Vagina (tissue), 2 donors: Measurements from ENCODE around the gene PHF20. TPM values are rescaled to one million over a fixed set of nuclear protein-coding genes. Genes with fewer than 3 reads are reported as not detected.

Experiments
- DNase-seq, 2 donors: peaks; one replicate each; pipeline ENCODE4 v3.0.0-alpha.2; 2017; ENCODE audit errors: extremely low spot score in 2 of 2
- H3K27ac ChIP-seq: fragments of 200-600 bp; sonication (generic); one replicate; pipeline ENCODE4 v1.5.1; 2019
- H3K27me3 ChIP-seq: fragments of 200-600 bp; sonication (generic); one replicate; pipeline ENCODE4 v1.5.1; 2019
- H3K36me3 ChIP-seq, 2 donors: fragments of 200-600 bp; sonication (generic); one replicate each; pipeline ENCODE4 v1.5.1; 2017 to 2019
- H3K4me1 ChIP-seq: fragments of 200-600 bp; sonication (generic); one replicate; pipeline ENCODE4 v1.5.1; 2019
- H3K4me3 ChIP-seq, 2 donors: fragments of 200-600 bp; sonication (generic); 1 replicate in 1 of 2; 2 replicates in 1 of 2; pipeline ENCODE4 v1.5.1; 2016 to 2019
- H3K9me3 ChIP-seq: fragments of 200-600 bp; sonication (generic); one replicate; pipeline ENCODE4 v1.5.1; 2019
- CTCF ChIP-seq, 3 experiments: fragments of 450-650 bp in 2 of 3; fragments of 200-600 bp in 1 of 3; sonication (generic) in 1 of 3; IDR thresholded peaks; one replicate each; pipeline ENCODE4 v1.5.1; 2017 to 2019; ENCODE audit warnings: antibody characterized with exemption in 3 of 3, mild to moderate bottlenecking in 2 of 3, moderate library complexity in 2 of 3
- POLR2A ChIP-seq, 2 donors: fragments of 450-650 bp; IDR thresholded peaks; one replicate each; pipeline ENCODE4 v1.6.1; 2017; ENCODE audit warnings: antibody characterized with exemption in 2 of 2, mild to moderate bottlenecking in 2 of 2, moderate library complexity in 2 of 2
- POLR2AphosphoS5 ChIP-seq, 2 donors: sonication (generic); formaldehyde crosslinking; IDR thresholded peaks; one replicate each; pipeline ENCODE4 v1.9.0; 2017; ENCODE audit warnings: antibody characterized with exemption in 2 of 2, mild to moderate bottlenecking in 2 of 2, low read depth in 1 of 2; ENCODE audit not compliant: insufficient read depth in 1 of 2
- intact Hi-C: fragments of 100-400 bp; cut with DNase I; formaldehyde crosslinking; loops from one replicate; pipeline ENCODE4 v1.15.1; 2023
- total RNA-seq: library from RNA; depleted of rRNA; stranded (reverse); fragments of >200 nt; gene quantifications from one replicate; pipeline ENCODE4 v1.2.3, GENCODE V29; 2016

PHF20 gene
- total RNA-seq, 1 donor from 2014 or later = 37.3 TPM

DNA sequence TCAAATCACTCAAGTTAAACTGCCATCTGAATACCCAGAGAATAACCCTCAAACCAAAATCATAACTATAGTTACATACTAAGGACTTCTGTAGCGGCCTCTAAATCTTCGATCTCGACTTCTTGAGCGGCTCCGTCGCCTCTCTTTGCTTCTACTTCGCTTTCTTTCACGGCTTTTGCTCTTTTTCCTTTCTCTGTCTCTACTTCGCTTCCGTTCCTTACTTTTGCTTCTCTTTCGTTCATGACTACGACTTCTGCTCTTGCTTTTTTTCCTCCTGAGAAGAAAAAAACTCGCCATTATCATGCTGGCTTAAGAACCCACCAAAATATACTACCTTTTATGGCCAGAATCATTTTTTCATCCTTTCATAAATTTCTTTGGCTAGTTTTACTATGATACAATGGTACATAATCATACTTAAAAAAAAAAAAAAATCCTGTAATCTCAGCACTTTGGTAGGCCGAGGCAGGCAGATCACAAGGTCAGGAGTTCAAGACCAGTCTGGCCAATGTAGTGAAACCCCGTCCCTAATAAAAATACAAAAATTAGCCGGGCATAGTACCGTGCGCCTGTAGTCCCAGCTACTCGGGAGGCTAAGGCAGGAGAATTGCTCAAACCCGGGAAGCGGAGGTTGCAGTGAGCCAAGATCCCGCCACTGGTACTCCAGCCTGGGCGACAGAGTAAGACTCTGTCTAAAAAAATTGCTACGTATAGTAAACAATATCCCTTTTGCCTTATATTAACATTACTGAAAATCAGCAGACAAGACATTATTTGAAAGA lies 39.8 kb upstream of the PHF20 start:
- intact Hi-C loops = loop anchor here (10.0 kb wide), 1 partner anchor 153 kb away; no protein-coding TSS in a partner anchor
- Histone ChIP-seq H3K4me3 (no peak overlapping the region), H3K36me3 (peaks cover 0 to 91% of the 10 kb centered on the region in 2 donors), H3K27me3 (no peaks in the 10 kb centered on the region), H3K9me3 (no peaks in the 10 kb centered on the region), H3K4me1 (peaks cover 77% of the 10 kb centered on the region), H3K27ac (no peak overlapping the region)
- no peak for TF ChIP-seq POLR2AphosphoS5 (IDR thresholded peaks at IDR 0.05; ENCODE audit: insufficient read depth in 1 of 2, low read depth in 1 of 2)
- TF ChIP-seq POLR2A (IDR thresholded peaks at IDR 0.05) = no peak
- TF ChIP-seq CTCF (IDR thresholded peaks at IDR 0.05) = no peak
- no peak for DNase-seq

DNA sequence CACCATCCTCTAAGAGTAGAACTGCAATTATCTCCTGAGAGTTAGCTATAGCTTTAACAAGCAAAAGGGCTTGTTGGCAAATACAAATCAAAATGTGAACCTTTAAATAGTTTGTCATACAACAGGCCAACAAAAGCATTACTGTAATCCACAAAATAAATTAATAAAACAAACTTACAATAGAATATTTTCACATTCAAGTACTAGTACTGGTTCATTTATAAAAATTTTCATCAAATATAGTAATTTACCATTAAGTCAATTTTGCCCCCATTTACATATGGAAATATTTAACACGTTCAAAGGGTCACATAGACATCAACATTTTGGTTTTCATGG lies 39.2 kb upstream of the PHF20 start:
- no peak for DNase-seq
- intact Hi-C loops = loop anchor here (10.0 kb wide), 1 partner anchor 152 kb away; no protein-coding TSS in a partner anchor
- Histone ChIP-seq H3K27me3 (no peaks in the 10 kb centered on the region), H3K4me3 (no peak overlapping the region), H3K9me3 (no peaks in the 10 kb centered on the region), H3K36me3 (peaks cover 0 to 91% of the 10 kb centered on the region in 2 donors), H3K27ac (no peak overlapping the region), H3K4me1 (peaks cover 83% of the 10 kb centered on the region)
- TF ChIP-seq POLR2A (IDR thresholded peaks at IDR 0.05) = no peak
- no peak for TF ChIP-seq POLR2AphosphoS5 (IDR thresholded peaks at IDR 0.05; ENCODE audit: insufficient read depth in 1 of 2, low read depth in 1 of 2)
- TF ChIP-seq CTCF (IDR thresholded peaks at IDR 0.05) = no peak

GRCh38 chr20:35734374-35734773 lies 37.4 kb upstream of the PHF20 start:
- H3K27ac ChIP-seq = no peak overlapping the region
- H3K4me1 ChIP-seq = peaks cover 100% of the 10 kb centered on the region

DNA sequence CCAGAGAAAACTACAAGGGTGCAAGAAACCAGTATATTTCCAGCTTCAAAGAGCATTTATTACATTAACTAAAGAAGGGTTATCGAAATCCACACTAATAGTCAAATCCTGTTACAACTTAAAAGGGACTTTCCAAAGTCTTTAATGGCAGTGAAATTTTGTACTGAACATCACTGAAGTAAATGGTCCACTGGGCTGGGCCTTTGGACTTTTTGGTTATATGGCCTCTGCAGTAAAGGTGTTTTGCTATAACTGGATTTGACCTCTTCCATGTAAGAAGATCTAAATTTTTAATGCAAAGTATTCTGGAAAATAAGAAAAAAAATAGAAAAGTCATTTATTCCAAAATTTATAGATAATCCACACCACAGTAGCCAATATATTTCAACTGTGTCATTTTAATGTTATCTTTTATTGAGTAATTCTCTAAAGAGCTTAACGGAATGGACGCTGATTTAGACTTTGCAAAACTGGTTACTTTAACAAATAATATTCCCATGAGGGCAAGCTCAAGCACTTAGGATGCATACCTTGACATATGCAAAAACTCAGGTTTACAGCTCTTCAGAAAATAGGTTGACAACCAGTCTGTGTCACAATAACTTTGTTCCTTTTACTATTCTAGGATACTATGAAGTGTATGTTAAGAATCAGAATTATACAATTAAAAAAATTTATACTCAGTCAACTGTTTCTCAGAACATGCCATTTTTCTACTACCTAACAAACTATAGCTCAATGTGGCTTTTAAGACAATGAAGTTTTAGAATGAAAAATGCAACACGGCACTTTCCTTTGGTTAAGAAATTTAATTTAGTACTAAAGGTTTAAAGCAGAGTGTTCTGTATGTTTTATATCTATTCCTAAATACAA lies 36.8 kb upstream of the PHF20 start:
- intact Hi-C loops = loop anchor here (10.0 kb wide), 1 partner anchor 150 kb away; no protein-coding TSS in a partner anchor
- DNase-seq = no peak
- Histone ChIP-seq H3K4me3 (no peak overlapping the region), H3K9me3 (no peaks in the 10 kb centered on the region), H3K4me1 (peaks cover 100% of the 10 kb centered on the region), H3K36me3 (peaks cover 4 to 92% of the 10 kb centered on the region in 2 donors), H3K27ac (no peak overlapping the region), H3K27me3 (no peaks in the 10 kb centered on the region)
- no peak for TF ChIP-seq POLR2A (IDR thresholded peaks at IDR 0.05)
- TF ChIP-seq CTCF (IDR thresholded peaks at IDR 0.05) = no peak
- TF ChIP-seq POLR2AphosphoS5 (IDR thresholded peaks at IDR 0.05; ENCODE audit: insufficient read depth in 1 of 2, low read depth in 1 of 2) = no peak

More at GRCh38 chr20:35734374-35734773, 37.4 kb upstream of the PHF20 start:
- intact Hi-C loops = loop anchor here (10.0 kb wide), 1 partner anchor 150 kb away; no protein-coding TSS in a partner anchor
- H3K4me3 ChIP-seq = no peak overlapping the region
- DNase-seq = no peak
- no peaks in the 10 kb centered on the region for H3K27me3 ChIP-seq
- peaks cover 4 to 92% of the 10 kb centered on the region in 2 donors for H3K36me3 ChIP-seq
- no peaks in the 10 kb centered on the region for H3K9me3 ChIP-seq
- TF ChIP-seq POLR2AphosphoS5 (IDR thresholded peaks at IDR 0.05; ENCODE audit: insufficient read depth in 1 of 2, low read depth in 1 of 2) (no peak), POLR2A (IDR thresholded peaks at IDR 0.05) (no peak), CTCF (IDR thresholded peaks at IDR 0.05) (no peak)
